Pulmonary artery endothelial cell (primary cell): ENCODE results near the gene ZBTB25. TPM values are rescaled to one million over a fixed set of nuclear protein-coding genes. Genes with fewer than 3 reads are reported as not detected.
A peak's percentile ranks its signal among the peaks of the same experiment; 100 is the strongest.

ENCODE experiments used
- DNase-seq: peaks from one replicate; pipeline ENCODE4 v3.0.0-alpha.2; 2011; ENCODE audit warnings: low read depth, low spot score
- total RNA-seq: library from RNA; depleted of rRNA; stranded (reverse); fragments of >200 nt; gene quantifications from 2 replicates; pipeline ENCODE4 v1.2.3, GENCODE V29; 2014

The ZBTB25 gene
- total RNA-seq, 1 donor from 2014 or later: 3.7 TPM

DNA sequence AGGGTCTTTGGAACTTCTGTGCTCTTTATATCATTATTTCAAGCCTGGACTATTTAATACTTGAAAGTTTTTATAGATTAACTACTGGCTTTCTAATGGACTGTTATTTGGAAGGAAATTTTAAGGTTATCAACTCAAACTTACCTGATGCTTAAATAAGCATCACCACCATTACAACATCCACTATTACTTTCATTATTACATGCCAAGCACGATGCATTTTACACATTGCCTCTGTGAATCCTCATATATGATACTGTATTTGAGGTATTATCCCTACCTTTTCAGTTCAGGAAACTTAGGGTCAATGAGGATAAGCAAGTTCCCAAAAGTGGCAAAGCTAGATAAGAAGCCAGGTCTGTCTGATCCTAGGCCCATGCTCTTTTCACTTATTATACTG lies 13.3 kb upstream of the ZBTB25 start:
- DNase-seq: no peak

DNA sequence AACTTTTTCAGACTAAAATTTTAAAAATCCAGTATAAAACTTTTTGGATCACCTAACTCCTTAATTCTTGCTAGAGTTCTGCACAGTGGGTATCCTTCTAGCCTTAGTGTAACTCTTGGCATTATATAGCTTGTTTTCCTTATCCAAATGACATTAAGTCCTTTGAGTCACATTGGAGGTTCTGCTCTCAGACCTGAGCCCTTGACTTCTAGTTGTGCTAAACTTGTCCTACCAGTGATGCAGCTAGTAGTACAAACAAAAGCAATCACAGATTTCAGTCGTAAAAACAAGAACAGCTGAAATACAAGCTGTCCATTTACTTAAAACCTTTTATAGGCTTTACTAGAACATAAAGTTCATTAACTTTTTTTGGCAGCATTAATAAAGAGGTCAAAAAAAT lies 11.4 kb upstream of the ZBTB25 start:
- DNase-seq: no peak

DNA sequence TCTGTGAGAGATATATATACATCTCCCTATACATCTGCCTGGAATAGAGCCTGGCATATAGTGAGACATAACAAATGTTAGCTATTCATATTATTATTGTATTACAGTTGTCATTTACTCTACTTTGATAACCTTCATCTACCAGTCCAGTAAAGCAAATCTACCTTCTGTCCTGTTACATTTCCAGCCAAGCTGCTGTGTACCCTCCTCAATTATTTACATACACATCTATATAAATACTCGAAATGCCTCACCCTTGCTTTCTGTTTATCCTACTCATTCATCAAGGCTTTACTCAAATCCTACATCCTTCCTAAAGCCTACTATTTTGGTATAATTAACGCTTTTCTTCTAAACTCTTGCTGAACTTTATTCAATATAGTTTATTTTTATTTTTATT lies 9.6 kb upstream of the ZBTB25 start:
- DNase-seq: no peak

DNA sequence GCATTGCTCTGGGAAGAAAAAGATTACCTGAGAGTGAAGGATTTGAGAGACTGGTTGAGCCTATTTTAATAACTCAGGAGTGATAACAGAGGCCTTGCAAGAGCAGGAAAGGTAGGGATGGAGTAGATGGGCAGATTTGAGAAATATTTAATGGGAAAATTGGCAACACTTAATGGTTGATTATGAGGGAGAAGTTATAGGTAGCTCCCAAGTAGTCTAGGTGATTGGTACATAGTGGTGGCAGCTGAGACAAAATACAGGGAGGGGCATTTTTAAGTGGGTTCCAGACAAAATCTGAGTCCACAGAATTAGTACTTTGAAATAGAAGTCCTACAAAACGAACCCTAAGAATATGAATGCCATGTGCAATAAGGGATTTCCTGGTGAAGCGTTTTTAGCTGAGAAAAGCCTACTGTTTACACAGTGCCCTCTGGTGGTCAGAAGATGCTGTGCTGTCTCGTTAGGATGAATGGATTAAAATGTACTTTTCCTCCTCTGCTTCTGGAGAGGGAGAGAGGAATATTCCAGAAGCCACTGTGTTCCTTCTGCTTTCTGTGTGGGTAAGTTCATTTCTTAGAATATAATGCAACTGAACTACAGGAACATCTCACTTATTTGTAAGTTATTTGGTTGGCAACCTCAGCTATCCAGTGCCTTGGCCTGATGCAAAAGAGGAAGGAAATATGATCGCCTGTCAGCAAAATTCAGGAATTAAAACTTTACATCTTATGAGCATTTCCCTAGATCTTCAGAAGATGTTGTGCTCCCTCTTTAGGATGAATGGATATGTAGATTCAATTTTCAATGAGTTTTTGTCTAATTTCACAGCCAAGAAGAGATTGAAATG lies 7.4 kb upstream of the ZBTB25 start:
- DNase-seq: no peak

DNA sequence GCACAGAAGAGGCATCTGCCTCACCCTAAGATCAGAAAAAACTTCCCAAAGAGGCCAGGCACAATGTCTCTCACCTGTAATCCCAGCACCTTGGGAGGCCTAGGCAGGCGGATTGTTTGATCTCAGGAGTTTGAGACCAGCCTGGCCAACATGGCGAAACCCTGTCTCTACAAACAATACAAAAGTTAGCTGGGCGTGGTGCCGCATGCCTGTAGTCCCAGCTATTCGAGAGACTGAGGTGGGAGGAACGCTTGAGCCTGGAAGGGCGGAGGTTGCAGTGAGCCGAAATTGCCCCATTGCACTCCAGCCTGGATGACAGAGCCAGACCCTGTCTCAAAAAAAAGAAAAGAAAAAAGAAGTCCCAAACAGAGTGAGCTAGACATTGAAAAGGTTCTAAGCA lies 5.4 kb upstream of the ZBTB25 start:
- DNase-seq: no peak

DNA sequence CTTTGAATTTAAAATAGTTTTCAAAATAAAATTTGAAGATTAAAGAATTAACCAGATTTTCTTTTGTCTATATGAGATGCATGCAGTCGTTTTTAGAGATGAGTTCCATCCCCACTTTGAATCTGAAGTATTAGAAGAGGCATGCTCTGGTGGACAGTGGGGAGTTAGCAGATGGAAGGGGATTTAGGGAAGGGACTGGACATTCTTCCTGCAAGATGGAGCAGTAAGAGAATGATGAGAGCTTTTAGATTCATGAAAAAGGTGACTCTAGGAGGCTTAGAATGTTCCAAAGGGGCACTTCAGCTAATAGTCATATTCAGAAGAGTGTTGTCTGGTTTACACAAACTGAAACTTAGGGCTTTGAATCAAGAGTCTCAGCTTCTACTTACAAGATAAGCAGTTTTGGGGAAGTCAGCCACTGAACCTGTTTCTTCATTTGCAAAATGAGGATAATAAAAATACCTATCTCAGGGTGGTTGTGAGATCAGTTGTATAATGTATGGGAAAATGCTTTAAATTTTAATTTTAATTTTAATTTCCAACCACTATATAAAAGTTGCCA lies 4.7 kb upstream of the ZBTB25 start:
- no peak for DNase-seq

DNA sequence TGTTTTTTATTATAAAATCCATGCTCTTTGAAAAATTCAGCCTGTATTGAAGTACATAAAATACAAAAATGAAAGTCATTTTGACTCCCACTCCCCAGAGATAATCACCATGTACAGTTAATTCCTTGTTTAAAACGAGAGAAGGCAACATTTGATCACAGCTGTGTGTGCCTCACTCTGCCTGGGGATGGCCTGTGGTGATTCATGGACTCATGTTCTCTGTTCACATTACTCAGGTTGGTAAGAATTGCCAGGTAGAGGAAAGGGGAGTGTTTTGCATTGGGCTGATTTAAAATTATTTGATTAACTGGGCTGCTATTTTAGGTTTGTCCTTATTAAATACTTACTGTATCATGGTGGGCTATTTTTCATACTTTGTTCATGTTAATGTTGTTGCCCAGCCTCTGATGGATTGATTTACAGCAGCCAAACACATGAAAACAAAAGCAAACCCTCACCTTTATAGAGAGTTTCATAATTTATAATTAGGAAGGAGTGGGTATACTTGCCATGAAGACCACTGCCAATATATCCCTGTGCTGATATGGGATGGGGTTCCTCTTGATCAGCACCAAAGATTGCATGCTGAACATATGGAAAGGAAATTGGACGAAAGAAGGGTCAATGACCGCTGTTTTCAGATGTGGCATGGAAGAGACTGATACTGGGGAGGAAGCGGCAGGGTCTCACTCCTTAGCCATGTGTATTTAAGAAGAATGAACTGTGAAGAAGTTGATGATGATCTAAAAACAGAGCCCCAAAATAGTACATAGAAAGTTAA lies 3.9 kb upstream of the ZBTB25 start:
- no peak for DNase-seq

DNA sequence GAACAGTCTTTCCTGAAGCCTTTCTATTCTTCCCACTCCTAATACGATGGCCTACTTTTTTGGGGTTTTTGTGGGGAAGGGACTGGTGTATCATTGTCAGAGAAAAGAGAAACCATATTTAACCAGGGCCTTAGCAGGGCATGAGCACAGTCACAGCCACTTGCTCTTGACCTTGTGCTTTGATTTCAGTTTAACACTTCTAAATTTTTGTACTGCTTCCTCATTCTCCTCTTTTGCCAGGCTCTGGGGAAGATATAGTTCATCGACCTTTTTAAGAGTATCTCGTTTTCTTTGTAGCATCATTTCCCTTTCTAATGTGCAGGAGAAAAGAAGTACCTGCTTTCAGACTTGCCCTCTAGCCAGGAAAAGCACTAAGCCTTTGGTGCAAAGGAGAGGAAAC lies 3.1 kb upstream of the ZBTB25 start:
- no peak for DNase-seq

DNA sequence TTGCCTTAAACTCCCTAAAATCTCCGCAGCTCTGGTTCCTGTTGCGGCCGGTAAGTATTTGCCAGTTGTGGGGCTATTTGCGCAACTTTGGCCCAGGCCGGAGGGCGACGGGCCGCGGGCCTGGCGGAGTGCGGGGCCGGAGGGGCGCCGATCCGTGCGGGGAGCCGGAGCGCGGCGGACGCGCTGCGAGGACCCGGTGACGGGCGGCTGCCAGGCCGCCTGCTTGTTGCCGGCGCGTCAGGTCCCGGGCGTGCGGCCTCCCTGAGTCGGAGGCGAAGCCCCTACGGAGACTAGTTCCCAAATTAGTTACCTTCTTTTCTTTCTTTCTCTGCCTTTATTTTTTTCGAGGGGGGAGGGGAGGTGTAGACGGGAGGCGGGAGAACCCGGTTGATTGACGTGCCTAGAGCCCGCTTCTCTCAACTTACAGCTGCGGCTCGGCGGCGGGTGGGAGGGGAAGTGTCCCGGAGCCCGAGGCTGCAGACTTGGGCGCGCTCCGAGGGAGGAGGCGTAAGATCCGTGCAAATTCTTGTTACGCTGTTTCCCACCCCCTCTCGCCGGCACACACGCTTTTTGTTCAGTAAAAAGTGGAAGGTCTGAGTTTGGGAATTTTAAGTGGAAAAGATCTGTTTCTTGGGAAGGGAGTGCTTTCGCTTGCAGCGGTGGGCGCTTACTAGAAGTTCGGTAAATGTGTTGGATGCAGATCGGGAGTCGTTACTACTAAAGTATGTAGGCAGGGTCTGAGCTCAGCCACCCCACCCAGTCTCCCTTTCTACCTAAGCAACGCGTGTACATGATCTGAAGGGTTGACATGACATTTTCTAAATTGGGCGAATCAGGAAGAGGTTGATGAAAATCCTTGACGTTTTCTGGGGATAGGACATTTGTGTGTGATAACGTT lies 1.5 kb upstream of the ZBTB25 start:
- DNase-seq: peak; percentile 53

DNA sequence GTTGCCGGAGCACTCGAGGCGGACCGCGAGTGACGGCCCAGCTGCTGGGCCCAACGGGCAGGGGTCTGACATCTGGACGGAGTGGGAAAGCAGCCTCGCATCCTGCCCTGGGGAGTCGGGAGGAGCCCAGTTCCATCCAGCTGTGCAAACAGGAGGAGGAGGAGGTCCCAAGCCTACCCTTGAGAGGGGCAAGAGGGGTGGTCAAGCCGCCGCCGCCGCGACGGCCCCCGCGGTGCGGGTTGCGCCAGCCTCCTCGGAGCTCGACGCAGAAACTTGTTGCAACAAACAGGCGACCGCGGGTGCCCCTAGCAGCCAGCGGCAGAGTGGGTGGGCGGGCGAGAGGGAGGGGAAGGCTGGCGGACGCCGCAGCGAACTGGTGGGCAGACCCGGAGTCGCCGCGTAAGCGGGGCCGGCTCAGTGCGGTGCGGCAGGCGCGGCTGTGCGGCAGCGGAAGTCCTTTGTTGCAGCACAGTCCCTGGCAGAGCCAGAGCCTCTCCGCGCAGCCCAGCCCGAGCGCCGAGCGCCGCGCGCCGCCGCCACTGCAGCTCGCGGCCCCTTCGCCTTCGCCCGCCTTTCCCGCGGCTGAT lies 765 bp upstream of the ZBTB25 start, which contains the start of gene ZBTB1:
ZBTB1 (plus strand) TSS at position 461 of the 587 bp plus-strand sequence. CDS start 16,735 bp downstream, outside the sequence.
- peak; percentile 62 for DNase-seq

DNA sequence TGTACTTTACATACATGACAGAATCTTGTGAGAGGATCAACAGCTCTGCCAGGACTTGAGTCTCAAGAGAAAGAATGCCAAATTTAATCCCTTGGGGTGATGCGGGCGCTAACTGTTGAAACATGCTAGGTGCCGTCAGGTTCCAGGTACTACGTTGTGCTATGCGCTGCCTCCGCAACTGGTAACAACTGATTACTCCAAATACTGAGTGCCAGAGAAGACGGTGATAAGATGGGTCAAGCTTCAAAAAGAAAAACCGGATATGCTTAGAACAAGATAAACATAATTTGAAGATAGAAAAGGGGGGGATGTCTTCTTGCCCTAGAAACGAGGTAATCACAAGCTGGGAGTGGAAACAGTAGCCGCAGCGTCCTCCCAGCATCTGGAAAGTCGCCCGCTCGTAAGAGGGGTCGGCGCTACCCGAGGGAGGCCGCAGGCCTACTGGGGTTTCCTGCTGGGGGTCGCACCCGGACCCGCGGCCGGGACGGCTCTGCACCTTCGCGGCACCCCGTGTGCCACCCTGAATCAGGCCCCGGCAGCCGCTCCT lies 678 bp downstream of the ZBTB25 start:
- DNase-seq: no peak

DNA sequence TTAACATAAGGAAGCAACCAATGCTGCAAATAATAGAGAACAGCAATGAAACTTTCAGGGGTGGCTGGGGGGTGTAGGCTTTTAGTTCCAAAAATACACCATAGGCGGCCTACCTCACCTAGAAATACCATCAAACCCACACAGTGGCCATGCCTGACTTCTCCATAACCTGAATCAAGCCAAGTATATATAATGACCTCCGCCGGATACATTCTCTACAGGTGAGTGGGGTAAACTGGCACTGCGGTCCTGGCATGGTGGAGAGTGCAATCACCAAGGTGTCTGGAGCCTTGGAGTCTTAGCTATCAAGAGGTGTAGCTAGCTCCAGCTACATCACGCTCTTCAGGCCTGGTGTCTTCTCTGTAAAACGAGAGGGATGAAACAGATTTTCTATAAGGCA lies 1.2 kb downstream of the ZBTB25 start:
- DNase-seq: no peak

DNA sequence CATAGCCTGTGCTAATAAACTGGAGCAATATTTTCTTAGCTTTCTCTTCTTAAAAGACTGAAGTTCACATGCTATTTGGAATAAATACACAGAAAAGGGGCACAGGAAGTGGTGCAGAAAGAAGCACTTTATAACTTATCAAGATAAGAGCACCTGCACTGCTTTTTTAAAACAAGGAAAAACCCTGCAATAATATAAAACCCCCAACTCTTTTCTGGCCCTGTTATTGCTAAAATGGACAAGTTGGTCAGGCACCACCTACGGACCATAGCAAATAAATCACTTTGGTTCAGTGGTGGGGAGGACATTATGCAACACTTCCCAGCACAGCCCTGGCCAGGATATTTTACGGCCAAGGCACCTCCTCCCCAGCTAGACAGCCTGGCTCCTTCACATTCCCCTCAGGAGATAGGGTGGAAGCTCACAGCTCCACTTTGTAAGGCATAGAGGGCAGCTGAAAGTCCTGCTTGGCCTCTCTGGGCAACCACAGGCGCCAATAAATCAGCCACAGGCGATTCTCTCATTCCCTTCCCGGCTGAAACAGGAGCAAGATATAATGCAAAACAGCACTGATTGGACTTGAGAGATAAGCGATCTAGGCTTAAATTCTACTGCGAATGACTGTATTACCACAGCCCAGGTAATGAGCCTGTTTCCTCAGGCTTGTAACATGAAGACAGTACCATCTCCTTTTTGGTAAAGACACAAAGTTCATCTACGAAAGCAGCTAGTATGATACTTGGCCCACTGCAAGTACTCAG lies 2.0 kb downstream of the ZBTB25 start:
- DNase-seq: no peak

DNA sequence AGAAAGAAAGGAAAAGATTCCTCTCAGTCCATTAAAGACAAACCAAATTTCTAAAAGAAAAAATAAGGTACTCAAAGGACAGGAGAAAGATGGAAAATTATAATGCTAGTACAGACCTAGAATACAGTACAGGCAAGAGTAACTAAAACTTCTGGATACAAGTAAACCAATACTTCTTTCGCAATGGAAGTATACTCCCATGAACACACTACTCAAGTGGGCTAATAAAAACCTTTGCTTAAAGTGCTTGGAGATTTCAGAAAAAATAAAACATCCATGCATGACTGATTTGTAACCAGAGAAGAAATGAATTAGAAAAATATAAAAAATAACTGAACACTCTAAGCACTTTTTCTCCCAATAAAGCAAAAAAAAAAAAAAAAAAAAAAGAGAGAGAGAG lies 3.5 kb downstream of the ZBTB25 start:
- DNase-seq: no peak

DNA sequence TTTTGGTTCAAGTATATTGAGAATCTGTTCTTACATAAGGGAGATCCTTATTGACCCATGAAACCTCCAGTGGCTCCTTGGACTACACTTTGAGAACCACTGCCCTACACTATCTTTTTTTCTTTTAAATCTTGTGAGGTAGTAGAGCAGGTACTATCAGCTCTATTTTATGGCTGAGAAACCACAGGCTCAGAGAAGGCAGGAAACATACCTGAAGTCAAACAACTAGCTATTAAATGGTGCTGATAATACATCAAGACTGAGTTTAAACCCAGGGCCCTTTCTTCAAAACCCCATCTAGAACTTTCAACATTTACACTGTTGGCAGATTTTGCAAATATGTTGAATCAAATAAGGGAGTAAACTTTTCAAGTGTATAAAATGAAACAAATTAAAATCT lies 6.9 kb downstream of the ZBTB25 start:
- DNase-seq: no peak

DNA sequence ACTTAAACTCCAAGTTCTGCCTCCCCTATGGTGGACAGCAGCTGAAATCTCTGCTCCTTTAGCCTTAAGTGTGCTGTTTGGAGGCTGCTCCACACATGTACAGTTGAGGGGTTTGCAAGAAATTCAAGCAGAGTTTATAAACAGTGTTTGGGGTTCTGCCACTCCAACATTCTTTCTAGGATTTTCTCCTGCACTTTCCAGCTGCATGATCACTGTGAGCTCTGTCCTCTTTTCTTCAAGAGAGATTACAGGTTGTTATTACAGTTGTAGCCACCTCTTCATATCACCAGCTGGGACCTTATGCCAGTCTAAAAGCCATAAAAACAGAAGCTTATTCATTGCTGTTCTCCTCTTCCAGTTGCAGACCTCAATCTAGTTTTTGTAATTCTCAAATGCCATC lies 8.4 kb downstream of the ZBTB25 start:
- no peak for DNase-seq

DNA sequence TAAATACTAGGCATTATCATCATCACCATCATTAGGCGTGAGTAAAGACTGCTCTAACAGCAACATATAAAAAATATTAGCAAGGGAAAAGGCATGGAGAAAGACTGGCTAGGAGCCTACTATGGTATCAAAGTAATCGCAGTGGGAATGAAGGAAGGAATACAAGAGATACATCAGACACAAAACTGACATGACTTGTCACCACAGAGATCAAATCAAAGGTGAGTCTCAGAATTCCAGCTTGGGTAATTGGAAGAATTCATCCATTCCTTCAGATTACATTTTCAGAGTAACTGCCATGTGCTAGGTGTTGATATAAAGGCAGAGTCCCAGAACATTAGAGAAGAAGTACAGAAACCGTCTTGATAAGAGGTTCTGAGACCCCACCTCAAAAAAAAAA lies 10.2 kb downstream of the ZBTB25 start:
- DNase-seq: no peak

DNA sequence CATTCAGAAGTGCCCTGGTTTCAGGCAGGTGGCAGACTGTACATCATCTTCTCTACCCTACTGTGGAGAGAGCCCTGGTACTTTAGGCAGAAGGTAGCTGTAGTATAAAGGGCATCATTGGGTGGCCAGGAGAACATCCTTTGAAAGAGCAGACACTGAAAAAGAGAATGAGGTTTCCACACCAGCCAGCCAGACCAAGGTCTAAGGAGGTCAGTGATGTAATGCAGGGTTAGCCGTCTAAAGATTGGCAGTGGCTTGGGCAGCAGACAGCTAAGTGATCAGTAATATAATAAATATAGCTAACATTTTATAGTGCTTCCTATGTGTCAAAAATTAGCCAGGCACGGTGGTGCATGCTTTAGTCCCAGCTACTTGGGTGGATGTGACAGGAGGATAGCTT lies 12.0 kb downstream of the ZBTB25 start:
- DNase-seq: no peak

DNA sequence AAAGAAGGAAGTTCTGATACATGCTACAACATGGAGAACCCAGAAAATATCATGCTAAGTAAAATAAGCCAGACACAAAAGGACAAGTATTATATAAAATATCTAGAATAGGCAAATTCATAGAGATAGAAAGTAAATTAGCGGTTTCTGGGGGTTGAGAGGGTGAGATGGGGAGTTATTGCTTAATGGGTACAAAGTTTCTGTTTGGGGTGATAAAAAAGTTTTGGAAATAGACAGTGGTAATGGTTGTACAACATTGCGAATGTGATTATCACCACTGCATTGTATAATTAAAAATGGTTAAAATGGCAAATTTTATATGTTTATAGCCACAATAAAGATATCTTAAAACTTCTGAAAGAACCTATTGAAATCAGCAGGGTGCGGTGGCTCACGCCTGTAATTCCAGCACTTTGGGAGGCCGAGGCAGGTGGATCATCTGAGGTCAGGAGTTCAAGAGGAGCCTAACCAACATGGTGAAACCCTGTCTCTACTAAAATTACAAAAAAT lies 15.0 kb downstream of the ZBTB25 start:
- DNase-seq: no peak
